Astrocyte (in vitro differentiated cells and primary cell): ENCODE results near the gene INPP5J. TPM values are rescaled to one million over a fixed set of nuclear protein-coding genes. Genes with fewer than 3 reads are reported as not detected.

ENCODE experiments used
- DNase-seq: peaks from one replicate; pipeline ENCODE4 v3.0.0-alpha.2; 2010; ENCODE audit warnings: low read depth
- FAIRE-seq: peaks from 2 replicates; lab custom pipeline; 2011; peaks lifted over from hg19 to GRCh38; lab: Jason Lieb, UNC
- H2AFZ ChIP-seq: 2 replicates; pipeline ENCODE4 v1.6.0; 2012; ENCODE audit warnings: low read depth, low read length, inconsistent platforms
- H3K27ac ChIP-seq: 2 replicates; pipeline ENCODE4 v1.5.1; 2011; ENCODE audit warnings: low read depth, low read length, inconsistent platforms
- H3K27me3 ChIP-seq: 2 replicates; pipeline ENCODE4 v1.6.0; 2011; ENCODE audit warnings: low read length, inconsistent platforms; ENCODE audit not compliant: insufficient read depth
- H3K36me3 ChIP-seq: 2 replicates; pipeline ENCODE4 v1.5.1; 2011; ENCODE audit warnings: low read length, inconsistent platforms; ENCODE audit not compliant: insufficient read depth
- H3K4me1 ChIP-seq: 2 replicates; pipeline ENCODE4 v1.5.1; 2011; ENCODE audit warnings: low read length, inconsistent platforms; ENCODE audit not compliant: insufficient read depth
- H3K4me2 ChIP-seq: 2 replicates; pipeline ENCODE4 v1.6.0; 2012; ENCODE audit warnings: low read length, inconsistent platforms
- H3K4me3 ChIP-seq: 2 replicates; pipeline ENCODE4 v1.5.1; 2011; ENCODE audit warnings: low read depth, mild to moderate bottlenecking, low read length, inconsistent platforms; ENCODE audit not compliant: insufficient read depth
- H3K79me2 ChIP-seq: 2 replicates; pipeline ENCODE4 v1.6.0; 2012; ENCODE audit warnings: mild to moderate bottlenecking, low read length, inconsistent platforms; ENCODE audit not compliant: insufficient read depth
- H3K9ac ChIP-seq: 2 replicates; pipeline ENCODE4 v1.6.0; 2012; ENCODE audit warnings: mild to moderate bottlenecking, low read length, inconsistent platforms
- H3K9me3 ChIP-seq: 2 replicates; pipeline ENCODE4 v1.5.1; 2012; ENCODE audit warnings: low read depth, mild to moderate bottlenecking, low read length, inconsistent platforms; ENCODE audit not compliant: insufficient read depth
- H4K20me1 ChIP-seq: 2 replicates; pipeline ENCODE4 v1.6.0; 2012; ENCODE audit warnings: low read length, inconsistent platforms; ENCODE audit not compliant: insufficient read depth
- H3K27ac Mint-ChIP-seq: one replicate; pipeline ENCODE4 v1.8.0; 2021; ENCODE audit warnings: mild to moderate bottlenecking, mixed read lengths; ENCODE audit not compliant: unreplicated experiment
- H3K27me3 Mint-ChIP-seq: one replicate; pipeline ENCODE4 v1.8.0; 2021; ENCODE audit warnings: low read depth, mixed read lengths; ENCODE audit not compliant: unreplicated experiment
- H3K36me3 Mint-ChIP-seq: one replicate; pipeline ENCODE4 v1.8.0; 2021; ENCODE audit warnings: low read depth, mixed read lengths; ENCODE audit not compliant: unreplicated experiment
- H3K4me1 Mint-ChIP-seq: one replicate; pipeline ENCODE4 v1.8.0; 2021; ENCODE audit warnings: low read depth, mixed read lengths; ENCODE audit not compliant: unreplicated experiment
- H3K4me3 Mint-ChIP-seq: one replicate; pipeline ENCODE4 v1.8.0; 2021; ENCODE audit warnings: mild to moderate bottlenecking, moderate library complexity, mixed read lengths; ENCODE audit not compliant: unreplicated experiment
- H3K9me3 Mint-ChIP-seq: one replicate; pipeline ENCODE4 v1.8.0; 2021; ENCODE audit warnings: mild to moderate bottlenecking, mixed read lengths; ENCODE audit not compliant: unreplicated experiment
- EZH2 ChIP-seq: IDR thresholded peaks from 2 replicates; pipeline ENCODE4 v1.6.1; 2012; ENCODE audit warnings: mild to moderate bottlenecking, low read length, inconsistent platforms; ENCODE audit not compliant: insufficient read depth
- total RNA-seq: library from RNA; stranded (reverse); gene quantifications from 2 replicates; pipeline ENCODE4 v1.2.1, GENCODE V29; 2021
- TF ChIP-seq, protein P1 (sequence below): IDR thresholded peaks from 2 replicates; pipeline ENCODE4 v1.5.1; 2011; ENCODE audit warnings: low read depth, mild to moderate bottlenecking, inconsistent platforms, low read length, moderate library complexity; ENCODE audit not compliant: insufficient read depth

INPP5J gene
- total RNA-seq, 1 donor from 2014 or later, result 3.0 TPM

DNA sequence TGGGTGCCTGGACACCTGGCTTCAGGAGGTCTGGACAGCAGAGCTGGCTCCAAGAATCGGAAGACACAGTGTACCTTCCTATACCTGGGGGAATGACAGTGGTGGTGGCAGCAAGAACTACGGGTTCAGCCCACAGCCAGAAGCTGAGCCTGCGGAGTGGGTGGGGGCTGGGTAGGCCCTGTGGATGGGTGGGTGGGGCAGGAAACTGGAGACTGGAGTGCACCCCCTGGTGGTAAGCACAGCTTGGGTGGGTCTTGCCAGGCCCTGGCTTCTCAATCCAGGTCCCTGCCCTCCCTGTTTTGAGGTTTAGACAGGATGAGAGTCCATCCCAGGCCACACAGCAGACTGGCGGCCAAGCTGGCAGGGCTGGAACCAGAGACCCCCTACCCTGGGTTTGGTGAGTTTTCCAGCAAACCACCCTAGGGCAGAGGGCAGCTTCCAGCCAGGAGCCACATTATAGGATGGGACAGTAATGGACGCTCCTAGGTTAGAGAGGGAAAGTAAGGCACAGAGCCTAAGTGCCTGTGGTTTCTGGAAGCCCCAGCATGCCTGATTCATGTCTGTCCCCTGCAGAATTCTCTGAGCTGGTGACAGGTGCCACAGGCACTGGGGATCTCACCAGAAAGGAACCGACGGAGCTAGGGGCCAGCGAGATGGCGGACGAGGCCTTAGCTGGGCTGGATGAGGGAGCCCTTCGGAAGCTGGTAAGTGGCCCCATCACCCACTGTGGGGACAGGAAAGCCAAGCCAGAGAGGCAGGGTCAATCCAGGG is 40.0 kb upstream of the INPP5J start:
- no peaks in the 10 kb centered on the region for H3K27me3 ChIP-seq
- DNase-seq, result no peak
- H2AFZ ChIP-seq, result no peak overlapping the region
- H4K20me1 ChIP-seq, result peaks cover 43% of the 10 kb centered on the region
- TF ChIP-seq, protein P1, sequence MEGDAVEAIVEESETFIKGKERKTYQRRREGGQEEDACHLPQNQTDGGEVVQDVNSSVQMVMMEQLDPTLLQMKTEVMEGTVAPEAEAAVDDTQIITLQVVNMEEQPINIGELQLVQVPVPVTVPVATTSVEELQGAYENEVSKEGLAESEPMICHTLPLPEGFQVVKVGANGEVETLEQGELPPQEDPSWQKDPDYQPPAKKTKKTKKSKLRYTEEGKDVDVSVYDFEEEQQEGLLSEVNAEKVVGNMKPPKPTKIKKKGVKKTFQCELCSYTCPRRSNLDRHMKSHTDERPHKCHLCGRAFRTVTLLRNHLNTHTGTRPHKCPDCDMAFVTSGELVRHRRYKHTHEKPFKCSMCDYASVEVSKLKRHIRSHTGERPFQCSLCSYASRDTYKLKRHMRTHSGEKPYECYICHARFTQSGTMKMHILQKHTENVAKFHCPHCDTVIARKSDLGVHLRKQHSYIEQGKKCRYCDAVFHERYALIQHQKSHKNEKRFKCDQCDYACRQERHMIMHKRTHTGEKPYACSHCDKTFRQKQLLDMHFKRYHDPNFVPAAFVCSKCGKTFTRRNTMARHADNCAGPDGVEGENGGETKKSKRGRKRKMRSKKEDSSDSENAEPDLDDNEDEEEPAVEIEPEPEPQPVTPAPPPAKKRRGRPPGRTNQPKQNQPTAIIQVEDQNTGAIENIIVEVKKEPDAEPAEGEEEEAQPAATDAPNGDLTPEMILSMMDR, result peak; percentile 26
- no peak for TF ChIP-seq EZH2
- peaks cover 8% of the 10 kb centered on the region for H3K36me3 ChIP-seq
- Mint-ChIP-seq H3K27me3 (no peaks in the 10 kb centered on the region), H3K27ac (peak overlapping the region; percentile 63), H3K4me1 (peaks cover 24% of the 10 kb centered on the region), H3K9me3 (peaks cover 5% of the 10 kb centered on the region), H3K36me3 (peaks cover 3% of the 10 kb centered on the region), H3K4me3 (peak overlapping the region; percentile 87)
- peak overlapping the region; percentile 96 for H3K4me2 ChIP-seq
- no peak for FAIRE-seq
- peak overlapping the region; percentile 92 for H3K9ac ChIP-seq
- H3K27ac ChIP-seq, result peak overlapping the region; percentile 91
- peaks cover 65% of the 10 kb centered on the region for H3K79me2 ChIP-seq
- H3K4me1 ChIP-seq, result peaks cover 51% of the 10 kb centered on the region
- H3K9me3 ChIP-seq, result no peaks in the 10 kb centered on the region
- H3K4me3 ChIP-seq, result peak overlapping the region; percentile 82

DNA sequence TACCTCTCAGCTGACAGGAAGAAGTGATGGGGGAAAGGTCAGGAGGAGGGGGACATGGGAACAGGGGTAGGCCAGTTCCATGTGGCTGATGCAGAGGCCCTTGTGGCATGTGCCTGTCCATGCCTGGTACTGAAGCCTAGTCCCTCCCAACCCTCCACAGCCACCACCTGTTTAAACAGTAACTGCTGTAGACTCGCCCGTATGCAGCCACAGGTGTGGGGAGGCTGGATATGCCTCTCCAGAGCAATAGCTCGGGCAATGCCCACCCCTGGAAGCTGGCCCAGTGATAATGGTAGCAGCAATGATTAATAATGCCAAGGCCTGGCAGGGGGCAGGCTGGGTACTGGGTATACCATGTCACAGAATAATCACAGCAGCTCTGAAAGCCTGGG is 39.4 kb upstream of the INPP5J start:
- H4K20me1 ChIP-seq, result peaks cover 48% of the 10 kb centered on the region
- H3K36me3 Mint-ChIP-seq, result peaks cover 3% of the 10 kb centered on the region
- H3K4me2 ChIP-seq, result peak overlapping the region; percentile 96
- peak overlapping the region; percentile 92 for H3K9ac ChIP-seq
- peaks cover 70% of the 10 kb centered on the region for H3K79me2 ChIP-seq
- peak overlapping the region; percentile 82 for H3K4me3 ChIP-seq
- peaks cover 51% of the 10 kb centered on the region for H3K4me1 ChIP-seq
- DNase-seq, result no peak
- no peaks in the 10 kb centered on the region for H3K27me3 ChIP-seq
- no peak for FAIRE-seq
- H3K9me3 ChIP-seq, result no peaks in the 10 kb centered on the region
- H3K9me3 Mint-ChIP-seq, result peaks cover 5% of the 10 kb centered on the region
- TF ChIP-seq EZH2, result no peak
- TF ChIP-seq, protein P1, result no peak
- H3K27me3 Mint-ChIP-seq, result no peaks in the 10 kb centered on the region
- H3K36me3 ChIP-seq, result peaks cover 13% of the 10 kb centered on the region
- peak overlapping the region; percentile 87 for H3K4me3 Mint-ChIP-seq
- H2AFZ ChIP-seq, result no peak overlapping the region
- peak overlapping the region; percentile 91 for H3K27ac ChIP-seq
- H3K27ac Mint-ChIP-seq, result no peak overlapping the region
- H3K4me1 Mint-ChIP-seq, result peaks cover 24% of the 10 kb centered on the region
